ENCODE results near the gene SMAD1. TPM values are rescaled to one million over a fixed set of nuclear protein-coding genes. Genes with fewer than 3 reads are reported as not detected.

Gene SMAD1
- total RNA-seq, 1 experiment from 2014 or later, result 15.4 TPM

DNA sequence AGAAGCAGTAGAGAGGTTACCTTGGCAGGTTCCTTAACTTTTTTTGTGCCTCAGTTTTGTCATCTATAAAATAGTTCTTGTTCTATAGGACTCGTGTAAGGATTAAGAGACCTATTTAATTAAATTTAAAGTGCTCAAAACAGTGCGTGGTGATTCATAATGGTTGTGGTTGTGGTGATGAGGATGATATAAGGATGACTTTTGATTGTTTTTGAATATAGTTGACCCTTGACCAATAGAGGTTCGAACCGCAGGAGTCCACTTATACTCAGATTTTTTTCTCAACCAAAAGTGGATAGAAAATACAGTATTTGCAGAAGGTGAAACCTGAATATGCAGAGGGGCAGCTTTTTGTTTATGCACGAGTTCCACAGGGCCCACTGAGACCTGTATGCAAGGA is 14.6 kb downstream of the SMAD1 start (continued):
- TF ChIP-seq, protein P1, sequence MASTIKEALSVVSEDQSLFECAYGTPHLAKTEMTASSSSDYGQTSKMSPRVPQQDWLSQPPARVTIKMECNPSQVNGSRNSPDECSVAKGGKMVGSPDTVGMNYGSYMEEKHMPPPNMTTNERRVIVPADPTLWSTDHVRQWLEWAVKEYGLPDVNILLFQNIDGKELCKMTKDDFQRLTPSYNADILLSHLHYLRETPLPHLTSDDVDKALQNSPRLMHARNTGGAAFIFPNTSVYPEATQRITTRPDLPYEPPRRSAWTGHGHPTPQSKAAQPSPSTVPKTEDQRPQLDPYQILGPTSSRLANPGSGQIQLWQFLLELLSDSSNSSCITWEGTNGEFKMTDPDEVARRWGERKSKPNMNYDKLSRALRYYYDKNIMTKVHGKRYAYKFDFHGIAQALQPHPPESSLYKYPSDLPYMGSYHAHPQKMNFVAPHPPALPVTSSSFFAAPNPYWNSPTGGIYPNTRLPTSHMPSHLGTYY (CRISPR knock-in tag; IDR thresholded peaks at IDR 0.05), result no peak

DNA sequence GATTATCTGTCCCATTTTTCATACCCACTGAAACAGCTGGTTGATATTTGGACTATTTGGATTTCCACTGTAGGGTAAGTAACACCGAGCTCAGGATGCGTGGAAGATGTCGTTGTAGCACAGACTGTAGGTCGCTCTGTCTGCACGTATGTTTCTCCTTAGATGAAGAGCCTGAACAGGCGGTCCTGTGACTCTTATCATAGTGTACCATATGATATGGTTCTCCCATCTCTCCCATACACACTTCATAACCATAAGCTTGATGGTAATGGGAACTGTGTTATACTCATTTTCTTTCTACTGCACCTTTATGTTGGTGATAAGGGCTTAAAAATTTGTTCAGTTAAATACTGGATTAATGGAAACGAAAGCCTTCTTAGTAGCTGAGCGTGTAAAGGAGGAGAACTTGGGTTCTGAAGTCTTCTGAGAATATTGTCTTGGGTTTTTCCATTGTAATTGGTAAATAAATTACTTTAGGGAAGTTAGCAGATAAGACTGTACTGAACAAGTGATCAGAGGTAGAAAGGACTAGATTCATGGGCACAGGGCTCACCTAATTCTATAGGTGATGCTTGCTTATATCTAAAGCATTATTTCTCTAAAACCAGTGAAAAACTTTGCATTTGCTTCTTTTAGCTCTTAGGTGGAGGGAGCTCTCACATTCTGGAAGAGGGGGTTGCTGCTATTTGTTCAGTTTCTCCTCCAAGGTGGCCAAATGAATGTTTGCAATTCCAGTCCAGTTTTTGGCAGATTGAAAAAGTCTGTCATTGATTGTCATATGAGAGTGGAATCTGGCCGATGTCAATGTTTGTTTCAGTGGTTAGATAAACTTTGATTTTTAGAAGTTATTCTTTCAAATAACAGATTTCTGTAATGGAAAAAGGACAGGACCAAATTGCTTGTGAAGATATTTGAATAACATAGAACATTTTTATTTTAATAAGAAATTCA is 15.8 kb downstream of the SMAD1 start:
- Mint-ChIP-seq H3K27ac (no peak overlapping the region), H3K9me3 (no peaks in the 10 kb centered on the region), H3K4me3 (no peak overlapping the region), H3K36me3 (no peaks in the 10 kb centered on the region), H3K27me3 (ENCODE audit: low read depth) (no peaks in the 10 kb centered on the region), H3K4me1 (peaks cover 36% of the 10 kb centered on the region)
- TF ChIP-seq, protein P2, sequence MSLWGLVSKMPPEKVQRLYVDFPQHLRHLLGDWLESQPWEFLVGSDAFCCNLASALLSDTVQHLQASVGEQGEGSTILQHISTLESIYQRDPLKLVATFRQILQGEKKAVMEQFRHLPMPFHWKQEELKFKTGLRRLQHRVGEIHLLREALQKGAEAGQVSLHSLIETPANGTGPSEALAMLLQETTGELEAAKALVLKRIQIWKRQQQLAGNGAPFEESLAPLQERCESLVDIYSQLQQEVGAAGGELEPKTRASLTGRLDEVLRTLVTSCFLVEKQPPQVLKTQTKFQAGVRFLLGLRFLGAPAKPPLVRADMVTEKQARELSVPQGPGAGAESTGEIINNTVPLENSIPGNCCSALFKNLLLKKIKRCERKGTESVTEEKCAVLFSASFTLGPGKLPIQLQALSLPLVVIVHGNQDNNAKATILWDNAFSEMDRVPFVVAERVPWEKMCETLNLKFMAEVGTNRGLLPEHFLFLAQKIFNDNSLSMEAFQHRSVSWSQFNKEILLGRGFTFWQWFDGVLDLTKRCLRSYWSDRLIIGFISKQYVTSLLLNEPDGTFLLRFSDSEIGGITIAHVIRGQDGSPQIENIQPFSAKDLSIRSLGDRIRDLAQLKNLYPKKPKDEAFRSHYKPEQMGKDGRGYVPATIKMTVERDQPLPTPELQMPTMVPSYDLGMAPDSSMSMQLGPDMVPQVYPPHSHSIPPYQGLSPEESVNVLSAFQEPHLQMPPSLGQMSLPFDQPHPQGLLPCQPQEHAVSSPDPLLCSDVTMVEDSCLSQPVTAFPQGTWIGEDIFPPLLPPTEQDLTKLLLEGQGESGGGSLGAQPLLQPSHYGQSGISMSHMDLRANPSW (CRISPR knock-in tag; conservative IDR thresholded peaks at IDR 0.05; ENCODE audit: low read depth), result no peak
- TF ChIP-seq PRRX2 (CRISPR knock-in tag; IDR thresholded peaks at IDR 0.05), result no peak
- TF ChIP-seq, protein P3, sequence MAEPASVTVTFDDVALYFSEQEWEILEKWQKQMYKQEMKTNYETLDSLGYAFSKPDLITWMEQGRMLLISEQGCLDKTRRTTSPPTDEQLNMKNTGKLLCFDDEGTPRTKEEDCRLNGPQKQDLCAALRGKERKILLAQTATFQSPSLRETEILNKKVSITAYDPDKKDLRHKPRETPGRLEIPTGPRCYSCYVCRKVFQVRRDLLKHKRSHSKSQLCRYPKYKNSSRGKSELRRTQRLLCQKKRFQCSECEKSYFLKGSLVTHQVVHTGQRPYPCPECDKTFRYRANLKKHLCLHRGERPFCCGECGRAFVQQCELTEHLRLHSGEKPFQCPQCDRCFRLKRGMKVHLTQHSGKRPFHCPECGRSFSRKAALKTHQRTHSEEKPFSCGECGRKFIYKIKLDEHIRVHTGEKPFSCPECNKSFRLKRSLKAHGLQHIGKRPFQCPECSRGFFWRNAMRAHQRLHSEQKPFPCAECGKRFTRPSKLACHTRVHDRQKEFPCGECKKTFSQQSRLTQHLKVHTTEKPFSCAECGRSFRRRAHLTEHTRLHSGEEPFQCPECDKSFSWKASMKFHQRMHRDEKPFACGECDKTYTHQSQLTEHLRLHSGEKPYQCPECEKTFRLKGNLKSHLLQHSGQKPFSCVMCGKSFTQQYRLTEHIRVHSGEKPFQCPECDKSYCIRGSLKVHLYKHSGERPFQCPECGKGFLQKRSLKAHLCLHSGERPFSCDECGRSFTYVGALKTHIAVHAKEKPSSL (CRISPR knock-in tag; conservative IDR thresholded peaks at IDR 0.05), result no peak
- TF ChIP-seq CREB1 (CRISPR knock-in tag; IDR thresholded peaks at IDR 0.05), result no peak
- TF ChIP-seq ZNF416 (CRISPR knock-in tag; IDR thresholded peaks at IDR 0.05), result no peak
- TF ChIP-seq, protein P4, sequence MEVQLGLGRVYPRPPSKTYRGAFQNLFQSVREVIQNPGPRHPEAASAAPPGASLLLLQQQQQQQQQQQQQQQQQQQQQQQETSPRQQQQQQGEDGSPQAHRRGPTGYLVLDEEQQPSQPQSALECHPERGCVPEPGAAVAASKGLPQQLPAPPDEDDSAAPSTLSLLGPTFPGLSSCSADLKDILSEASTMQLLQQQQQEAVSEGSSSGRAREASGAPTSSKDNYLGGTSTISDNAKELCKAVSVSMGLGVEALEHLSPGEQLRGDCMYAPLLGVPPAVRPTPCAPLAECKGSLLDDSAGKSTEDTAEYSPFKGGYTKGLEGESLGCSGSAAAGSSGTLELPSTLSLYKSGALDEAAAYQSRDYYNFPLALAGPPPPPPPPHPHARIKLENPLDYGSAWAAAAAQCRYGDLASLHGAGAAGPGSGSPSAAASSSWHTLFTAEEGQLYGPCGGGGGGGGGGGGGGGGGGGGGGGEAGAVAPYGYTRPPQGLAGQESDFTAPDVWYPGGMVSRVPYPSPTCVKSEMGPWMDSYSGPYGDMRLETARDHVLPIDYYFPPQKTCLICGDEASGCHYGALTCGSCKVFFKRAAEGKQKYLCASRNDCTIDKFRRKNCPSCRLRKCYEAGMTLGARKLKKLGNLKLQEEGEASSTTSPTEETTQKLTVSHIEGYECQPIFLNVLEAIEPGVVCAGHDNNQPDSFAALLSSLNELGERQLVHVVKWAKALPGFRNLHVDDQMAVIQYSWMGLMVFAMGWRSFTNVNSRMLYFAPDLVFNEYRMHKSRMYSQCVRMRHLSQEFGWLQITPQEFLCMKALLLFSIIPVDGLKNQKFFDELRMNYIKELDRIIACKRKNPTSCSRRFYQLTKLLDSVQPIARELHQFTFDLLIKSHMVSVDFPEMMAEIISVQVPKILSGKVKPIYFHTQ (CRISPR knock-in tag; IDR thresholded peaks at IDR 0.05), result no peak
- ChIA-PET POLR2A (no interaction called here), CTCF (no interaction called here)
- ATAC-seq, result no peak
- no peak for DNase-seq (ENCODE audit: low spot score)

DNA sequence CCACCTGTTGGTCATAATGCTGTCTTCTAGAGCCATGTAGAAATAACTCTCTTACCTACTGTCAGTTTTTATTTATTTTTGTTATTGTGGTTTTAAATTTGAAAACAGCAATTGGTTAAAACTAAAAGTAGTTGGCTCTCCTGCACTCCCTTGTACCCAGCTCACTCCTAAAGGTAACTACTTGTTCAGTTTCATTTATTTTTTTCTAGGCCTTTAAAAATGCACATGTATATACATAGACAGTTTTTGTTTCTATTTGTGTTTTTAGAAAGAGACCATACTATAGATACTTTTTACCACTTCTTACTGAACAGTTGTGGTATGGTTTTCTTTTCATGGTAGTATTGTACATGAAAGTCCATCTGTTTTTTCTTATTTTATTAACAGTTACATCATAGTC is 16.8 kb downstream of the SMAD1 start:
- TF ChIP-seq HMGA2 (CRISPR knock-in tag; IDR thresholded peaks at IDR 0.05) (no peak), IRF2 (CRISPR knock-in tag; IDR thresholded peaks at IDR 0.05; ENCODE audit: borderline replicate concordance, low read depth) (no peak)
- DNase-seq (ENCODE audit: low spot score) (no peak), ATAC-seq (no peak)
- Mint-ChIP-seq H3K36me3 (no peaks in the 10 kb centered on the region), H3K27me3 (ENCODE audit: low read depth) (no peaks in the 10 kb centered on the region), H3K4me1 (peaks cover 38% of the 10 kb centered on the region), H3K27ac (no peak overlapping the region), H3K9me3 (no peaks in the 10 kb centered on the region), H3K4me3 (no peak overlapping the region)
- POLR2A ChIA-PET, result no interaction called here
- CTCF ChIA-PET, result no interaction called here
